ENCODE results near the gene LRP1B.

Gene LRP1B

DNA sequence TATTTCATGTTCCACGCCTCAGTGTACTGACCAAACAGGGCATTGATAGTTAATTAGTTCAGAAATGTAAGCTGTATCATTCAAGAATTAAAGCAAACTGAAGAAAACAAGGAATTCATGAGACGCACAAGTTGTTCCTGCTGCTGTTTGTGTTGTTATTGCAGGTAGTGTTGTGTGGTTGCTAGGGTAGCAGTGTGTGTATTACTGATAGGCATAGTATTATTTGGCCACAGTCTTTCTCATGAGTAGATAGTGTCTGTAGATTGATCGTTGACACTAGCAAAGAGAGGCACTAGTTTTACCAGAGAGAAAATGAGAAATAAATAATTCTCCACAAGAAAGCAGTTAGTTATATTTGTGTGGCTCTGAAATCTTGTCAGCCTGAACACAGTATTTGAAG lies 548.6 kb downstream of the LRP1B start:
- no peaks in the 10 kb centered on the region for H3K36me3 ChIP-seq (ENCODE audit: insufficient read depth, low read length)
- no peaks in the 10 kb centered on the region for H3K4me1 ChIP-seq (ENCODE audit: insufficient read depth, low read length, severe bottlenecking)
- H3K9ac ChIP-seq (ENCODE audit: low read length), result no peak overlapping the region
- H2AFZ ChIP-seq (ENCODE audit: low read length), result no peak overlapping the region
- H3K27ac ChIP-seq (ENCODE audit: low read depth, low read length, poor library complexity, severe bottlenecking), result no peak overlapping the region
- H3K4me3 ChIP-seq (ENCODE audit: low read depth, low read length, poor library complexity, severe bottlenecking), result no peak overlapping the region
- no peaks in the 10 kb centered on the region for H3F3A ChIP-seq (ENCODE audit: insufficient read depth, low read length)
- H3K4me2 ChIP-seq (ENCODE audit: low read length), result no peak overlapping the region
- no peaks in the 10 kb centered on the region for H3K79me2 ChIP-seq (ENCODE audit: insufficient read depth, low read length)
- no peaks in the 10 kb centered on the region for H3K27me3 ChIP-seq (ENCODE audit: insufficient read depth, low read length)
- H4K20me1 ChIP-seq (ENCODE audit: insufficient read depth, low read length), result no peaks in the 10 kb centered on the region
- H3K9me2 ChIP-seq (ENCODE audit: low read depth, low read length), result no peaks in the 10 kb centered on the region
- TF ChIP-seq, protein P1, sequence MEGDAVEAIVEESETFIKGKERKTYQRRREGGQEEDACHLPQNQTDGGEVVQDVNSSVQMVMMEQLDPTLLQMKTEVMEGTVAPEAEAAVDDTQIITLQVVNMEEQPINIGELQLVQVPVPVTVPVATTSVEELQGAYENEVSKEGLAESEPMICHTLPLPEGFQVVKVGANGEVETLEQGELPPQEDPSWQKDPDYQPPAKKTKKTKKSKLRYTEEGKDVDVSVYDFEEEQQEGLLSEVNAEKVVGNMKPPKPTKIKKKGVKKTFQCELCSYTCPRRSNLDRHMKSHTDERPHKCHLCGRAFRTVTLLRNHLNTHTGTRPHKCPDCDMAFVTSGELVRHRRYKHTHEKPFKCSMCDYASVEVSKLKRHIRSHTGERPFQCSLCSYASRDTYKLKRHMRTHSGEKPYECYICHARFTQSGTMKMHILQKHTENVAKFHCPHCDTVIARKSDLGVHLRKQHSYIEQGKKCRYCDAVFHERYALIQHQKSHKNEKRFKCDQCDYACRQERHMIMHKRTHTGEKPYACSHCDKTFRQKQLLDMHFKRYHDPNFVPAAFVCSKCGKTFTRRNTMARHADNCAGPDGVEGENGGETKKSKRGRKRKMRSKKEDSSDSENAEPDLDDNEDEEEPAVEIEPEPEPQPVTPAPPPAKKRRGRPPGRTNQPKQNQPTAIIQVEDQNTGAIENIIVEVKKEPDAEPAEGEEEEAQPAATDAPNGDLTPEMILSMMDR (IDR thresholded peaks at IDR 0.05; ENCODE audit: low read length), result no peak
- H3K9me3 ChIP-seq (ENCODE audit: low read length), result no peaks in the 10 kb centered on the region

DNA sequence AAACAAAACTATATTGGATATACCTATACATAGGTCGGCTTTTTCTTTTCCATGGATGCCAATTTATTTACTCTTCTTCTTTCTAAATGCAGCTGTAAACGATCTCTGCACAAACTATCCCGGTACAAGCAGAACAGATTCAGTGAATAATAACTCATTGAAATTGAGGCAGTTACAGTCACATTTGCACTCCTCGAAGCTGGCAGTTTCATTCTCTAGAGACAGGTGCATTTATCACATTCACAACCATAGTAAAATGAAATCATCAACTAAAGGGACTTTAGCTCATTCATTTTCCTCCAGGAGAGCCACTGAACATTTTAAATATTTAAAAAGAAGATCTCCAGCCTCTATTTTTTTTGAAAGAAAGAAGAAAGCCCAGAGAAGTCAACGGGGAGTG lies 551.7 kb downstream of the LRP1B start:
- Histone ChIP-seq H3K4me3 (ENCODE audit: low read depth, low read length, poor library complexity, severe bottlenecking) (no peak overlapping the region), H4K20me1 (ENCODE audit: insufficient read depth, low read length) (no peaks in the 10 kb centered on the region), H2AFZ (ENCODE audit: low read length) (no peak overlapping the region), H3K4me2 (ENCODE audit: low read length) (no peak overlapping the region), H3K27ac (ENCODE audit: low read depth, low read length, poor library complexity, severe bottlenecking) (no peak overlapping the region), H3K4me1 (ENCODE audit: insufficient read depth, low read length, severe bottlenecking) (no peaks in the 10 kb centered on the region), H3K79me2 (ENCODE audit: insufficient read depth, low read length) (no peaks in the 10 kb centered on the region), H3K9me2 (ENCODE audit: low read depth, low read length) (no peaks in the 10 kb centered on the region), H3K9me3 (ENCODE audit: low read length) (no peaks in the 10 kb centered on the region), H3K27me3 (ENCODE audit: insufficient read depth, low read length) (no peaks in the 10 kb centered on the region), H3F3A (ENCODE audit: insufficient read depth, low read length) (no peaks in the 10 kb centered on the region), H3K9ac (ENCODE audit: low read length) (no peak overlapping the region), H3K36me3 (ENCODE audit: insufficient read depth, low read length) (no peaks in the 10 kb centered on the region)
- TF ChIP-seq, protein P1 (IDR thresholded peaks at IDR 0.05; ENCODE audit: low read length), result no peak
- no peak for TF ChIP-seq EZH2 (IDR thresholded peaks at IDR 0.05; ENCODE audit: borderline replicate concordance, low read length)

DNA sequence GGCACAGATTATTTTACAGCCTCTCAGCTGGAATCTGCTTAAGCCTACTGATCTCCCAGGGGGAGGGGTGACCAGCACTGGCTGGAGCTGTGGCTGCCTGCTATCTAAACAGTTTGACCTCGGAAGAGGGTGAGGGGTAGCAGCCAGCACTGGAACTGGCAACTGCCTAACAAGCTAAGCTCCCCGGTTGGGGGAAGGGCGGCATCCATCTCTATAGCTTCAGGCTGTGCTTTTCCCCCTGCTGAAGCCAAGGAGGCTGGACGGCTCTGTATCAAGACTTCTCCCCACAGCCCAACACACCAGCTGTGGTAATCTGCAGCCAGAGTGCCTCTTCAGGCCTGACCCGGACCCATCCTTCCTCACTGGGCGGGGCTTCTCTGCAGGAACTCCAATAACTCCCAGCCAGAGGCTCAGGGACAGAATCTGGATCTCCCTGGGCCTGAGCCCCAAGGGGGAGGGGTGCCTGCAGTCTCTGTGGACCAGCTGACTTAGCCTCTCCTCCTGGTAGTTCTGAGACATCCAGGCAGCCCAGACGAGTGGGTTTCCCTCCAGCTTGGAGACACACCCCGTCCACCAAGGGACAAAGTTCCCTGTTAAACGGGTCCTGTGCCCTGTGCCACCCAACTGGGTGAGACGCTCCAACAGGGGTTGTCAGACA lies 560.2 kb downstream of the LRP1B start:
- Histone ChIP-seq H2AFZ (ENCODE audit: low read length) (no peak overlapping the region), H3K79me2 (ENCODE audit: insufficient read depth, low read length) (no peaks in the 10 kb centered on the region), H3K4me1 (ENCODE audit: insufficient read depth, low read length, severe bottlenecking) (no peaks in the 10 kb centered on the region), H4K20me1 (ENCODE audit: insufficient read depth, low read length) (no peaks in the 10 kb centered on the region), H3K27ac (ENCODE audit: low read depth, low read length, poor library complexity, severe bottlenecking) (no peak overlapping the region), H3F3A (ENCODE audit: insufficient read depth, low read length) (no peaks in the 10 kb centered on the region), H3K36me3 (ENCODE audit: insufficient read depth, low read length) (no peaks in the 10 kb centered on the region), H3K4me3 (ENCODE audit: low read depth, low read length, poor library complexity, severe bottlenecking) (no peak overlapping the region), H3K4me2 (ENCODE audit: low read length) (no peak overlapping the region), H3K9me3 (ENCODE audit: low read length) (no peaks in the 10 kb centered on the region), H3K9ac (ENCODE audit: low read length) (no peak overlapping the region), H3K9me2 (ENCODE audit: low read depth, low read length) (no peaks in the 10 kb centered on the region), H3K27me3 (ENCODE audit: insufficient read depth, low read length) (no peaks in the 10 kb centered on the region)
- no peak for TF ChIP-seq EZH2 (IDR thresholded peaks at IDR 0.05; ENCODE audit: borderline replicate concordance, low read length)
- TF ChIP-seq, protein P1 (IDR thresholded peaks at IDR 0.05; ENCODE audit: low read length), result no peak
